Panc1 (cell line): ENCODE results near the gene GNAQ.

ENCODE experiments used
- POLR2AphosphoS5 ChIP-seq: IDR thresholded peaks from 2 replicates; pipeline ENCODE4 v1.6.1; 2012; ENCODE audit warnings: mild to moderate bottlenecking, low read depth, low read length, moderate library complexity
- TF ChIP-seq, protein P1 (sequence below): fragments of 450-650 bp; IDR thresholded peaks from 2 replicates; pipeline ENCODE4 v1.5.1; 2017; ENCODE audit warnings: mild to moderate bottlenecking

DNA sequence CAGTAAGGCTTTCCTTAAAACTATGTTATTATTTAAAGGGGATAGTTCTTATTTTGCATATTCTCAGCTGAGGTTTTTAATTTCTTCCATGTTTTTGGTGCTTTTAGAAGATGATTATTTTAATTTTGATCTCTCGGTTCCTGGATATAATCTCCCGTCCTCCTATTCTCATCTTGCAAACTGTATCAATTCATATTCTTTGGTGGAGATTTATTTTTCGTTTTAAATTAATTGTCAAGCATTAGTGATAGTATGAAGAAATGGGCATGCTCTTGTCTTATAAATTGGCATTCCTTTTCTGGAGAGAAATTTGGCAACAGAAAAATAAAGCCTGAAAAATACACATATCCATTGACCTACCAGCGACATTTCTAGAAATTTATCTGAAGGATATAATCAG lies 15.5 kb upstream of the GNAQ start:
- TF ChIP-seq, protein P1, sequence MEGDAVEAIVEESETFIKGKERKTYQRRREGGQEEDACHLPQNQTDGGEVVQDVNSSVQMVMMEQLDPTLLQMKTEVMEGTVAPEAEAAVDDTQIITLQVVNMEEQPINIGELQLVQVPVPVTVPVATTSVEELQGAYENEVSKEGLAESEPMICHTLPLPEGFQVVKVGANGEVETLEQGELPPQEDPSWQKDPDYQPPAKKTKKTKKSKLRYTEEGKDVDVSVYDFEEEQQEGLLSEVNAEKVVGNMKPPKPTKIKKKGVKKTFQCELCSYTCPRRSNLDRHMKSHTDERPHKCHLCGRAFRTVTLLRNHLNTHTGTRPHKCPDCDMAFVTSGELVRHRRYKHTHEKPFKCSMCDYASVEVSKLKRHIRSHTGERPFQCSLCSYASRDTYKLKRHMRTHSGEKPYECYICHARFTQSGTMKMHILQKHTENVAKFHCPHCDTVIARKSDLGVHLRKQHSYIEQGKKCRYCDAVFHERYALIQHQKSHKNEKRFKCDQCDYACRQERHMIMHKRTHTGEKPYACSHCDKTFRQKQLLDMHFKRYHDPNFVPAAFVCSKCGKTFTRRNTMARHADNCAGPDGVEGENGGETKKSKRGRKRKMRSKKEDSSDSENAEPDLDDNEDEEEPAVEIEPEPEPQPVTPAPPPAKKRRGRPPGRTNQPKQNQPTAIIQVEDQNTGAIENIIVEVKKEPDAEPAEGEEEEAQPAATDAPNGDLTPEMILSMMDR: no peak
- no peak for TF ChIP-seq POLR2AphosphoS5
